Adrenal gland (tissue), 12 donors: ENCODE results near the gene SIGLEC7. TPM values are rescaled to one million over a fixed set of nuclear protein-coding genes. Genes with fewer than 3 reads are reported as not detected.
"Not testable (repeated sequence)": the region's sequence is repeated elsewhere in the genome, so short reads cannot be mapped to it uniquely, and the experiment has no call there.

Experiments used
- DNase-seq, 7 donors: peaks; one replicate each; pipeline ENCODE4 v3.0.0-alpha.2; 2019 to 2020
- H3K27ac ChIP-seq, 5 donors: fragments of 200-600 bp; sonication (generic) in 4 of 5; 1 replicate in 3 of 5; 2 replicates in 2 of 5; pipeline versions ENCODE4 v1.5.1 to v1.8.0; 2016 to 2020; ENCODE audit warnings: mild to moderate bottlenecking in 1 of 5
- H3K27me3 ChIP-seq: fragments of 200-600 bp; 2 replicates; pipeline ENCODE4 v1.8.0; 2021
- H3K36me3 ChIP-seq, 2 donors: fragments of 200-600 bp; replicated peaks in 1 of 2; 1 replicate in 1 of 2; 2 replicates in 1 of 2; pipeline versions ENCODE4 v1.5.1 to v1.8.0; 2018 to 2022
- H3K4me1 ChIP-seq, 2 donors: fragments of 200-600 bp; replicated peaks in 1 of 2; 1 replicate in 1 of 2; 2 replicates in 1 of 2; pipeline versions ENCODE4 v1.5.1 to v1.8.0; 2018 to 2021
- H3K4me3 ChIP-seq, 4 donors: fragments of 200-600 bp; sonication (generic) in 3 of 4; one replicate each; pipeline ENCODE4 v1.5.1; 2016 to 2018
- H3K9me3 ChIP-seq, 3 donors: fragments of 200-600 bp; sonication (generic) in 1 of 3; replicated peaks in 1 of 3; 1 replicate in 2 of 3; 2 replicates in 1 of 3; pipeline versions ENCODE4 v1.5.1 to v1.8.0; 2016 to 2021
- CTCF ChIP-seq, 6 experiments: fragments of 450-650 bp in 4 of 6; fragments of 200-600 bp in 2 of 6; sonication (generic) in 1 of 6; IDR thresholded peaks; 1 replicate in 5 of 6; 2 replicates in 1 of 6; pipeline versions ENCODE4 v1.5.1 to v1.8.0; 2016 to 2021; ENCODE audit warnings: antibody characterized with exemption in 6 of 6, mild to moderate bottlenecking in 2 of 6, moderate library complexity in 1 of 6
- POLR2A ChIP-seq, 2 donors: fragments of 450-650 bp; IDR thresholded peaks; one replicate each; pipeline ENCODE4 v1.6.1; 2017; ENCODE audit warnings: antibody characterized with exemption in 2 of 2, mild to moderate bottlenecking in 2 of 2, moderate library complexity in 1 of 2
- WGBS, 4 donors: extraction: QIAGEN DNeasy Blood & Tissue Kit in 2 of 4; methylation state at CpG; one replicate each; pipeline versions ENCODE4 v1.1.5 to v1.1.7; 2013 to 2017; 5-methylcytosine and 5-hydroxymethylcytosine counted together
- intact Hi-C, 2 donors: fragments of 100-400 bp; cut with DNase I; formaldehyde crosslinking; loops; one replicate each; pipeline versions ENCODE4 v1.14.1 to v1.15.0; 2022 to 2023
- polyA plus RNA-seq, 3 donors: library from polyadenylated mRNA; stranded (reverse); fragments of 200-250 nt in 2 of 3; fragments of 350-450 nt in 1 of 3; fragmentation: Illumina TruSeq in 1 of 3; extraction: RNeasy Lipid Tissue Mini Kit (QIAGEN cat#74804) in 1 of 3; gene quantifications; one replicate each; pipeline ENCODE4 v1.2.3, GENCODE V29; 2013 to 2014
- total RNA-seq, 9 donors: library from RNA; depleted of rRNA in 4 of 9; stranded (reverse); fragments of >200 nt in 4 of 9; fragments of 120-200 nt in 1 of 9; fragmentation: NEBNext Ultra II Directional in 1 of 9; extraction: Animal tissue kit (Norgen Biotek cat#: 25700) in 1 of 9; gene quantifications; one replicate each; pipeline versions ENCODE4 v1.1.0 to v1.2.4, GENCODE V29; 2013 to 2023
- donor health status: healthy with polysubstance abuse.
- donor health status: Bipolar disorder and iron deficiency.
- donor health status: DM: yes; HTN: yes; CAD: no.
- donor health status: DM: no; HTN: no; CAD: no.
- donor health status: DM: no; HTN: no; CAD: no.
- donor health status: DM: yes; HTN: yes; CAD: no.

Gene SIGLEC7
- total and polyA plus RNA-seq, 12 donors, result 1.00 to 13.1 (median 7.4) TPM

GRCh38 chr19:51138549-51138979 is 3.5 kb upstream of the SIGLEC7 start:
- 53 to 66% (median 54%) methylated on average over 3 to 6 of the region's 6 CpGs for WGBS, 4 donors
- peak overlapping the region in 4 of 5 donors; percentile 43 to 90 (median 54) for H3K27ac ChIP-seq
- TF ChIP-seq CTCF (IDR thresholded peaks at IDR 0.05) (no peak), POLR2A (IDR thresholded peaks at IDR 0.05) (no peak)

DNA sequence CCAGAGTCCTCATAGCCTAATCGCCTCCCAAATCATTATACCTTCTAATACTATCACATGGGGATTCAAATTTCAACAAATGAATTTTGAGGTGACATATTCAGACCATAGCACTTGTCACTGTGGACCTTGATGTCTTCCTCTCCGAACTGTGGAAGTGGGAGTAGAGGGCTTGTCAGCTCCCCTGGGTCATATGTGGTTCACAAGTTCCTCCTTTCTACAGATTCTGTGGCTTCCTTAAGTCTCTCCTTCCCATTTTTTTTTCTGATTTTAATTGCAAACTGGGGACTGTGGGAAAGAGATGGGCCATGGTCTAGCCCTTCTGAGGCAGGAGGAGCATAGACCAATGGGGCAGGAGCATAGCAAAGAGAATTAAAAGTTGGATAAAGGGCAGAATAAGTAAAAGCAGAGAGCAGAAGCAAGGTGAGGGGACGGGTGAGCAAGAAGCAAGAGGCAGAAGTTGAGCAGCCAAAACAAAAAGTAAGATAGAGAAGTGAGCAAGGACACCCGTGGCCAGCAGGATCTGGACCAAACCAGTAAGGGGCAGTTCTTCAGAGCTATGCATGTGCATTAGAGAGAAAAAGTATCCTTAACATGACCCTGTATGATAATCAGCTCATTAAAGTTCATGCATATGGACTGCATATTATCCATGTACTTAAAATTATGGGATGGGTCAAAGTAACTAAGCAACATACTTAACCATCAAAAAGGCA is 2.6 kb upstream of the SIGLEC7 start:
- Histone ChIP-seq H3K36me3 (no peaks in the 10 kb centered on the region), H3K4me3 (no peak overlapping the region), H3K9me3 (no peaks in the 10 kb centered on the region), H3K27me3 (no peaks in the 10 kb centered on the region), H3K4me1 (peaks cover 0 to 3% of the 10 kb centered on the region in 2 donors), H3K27ac (peak overlapping the region; percentile 2 to 90 (median 48))
- TF ChIP-seq POLR2A (IDR thresholded peaks at IDR 0.05) (no peak), CTCF (IDR thresholded peaks at IDR 0.05) (no peak)
- WGBS, 4 donors, result 43 to 55% (median 51%) methylated on average over 4 of the region's 4 CpGs
- intact Hi-C loops, result no loop called here
- no peak for DNase-seq

More at GRCh38 chr19:51138549-51138979, 3.5 kb upstream of the SIGLEC7 start:
- intact Hi-C loops, result no loop called here
- Histone ChIP-seq H3K36me3 (no peaks in the 10 kb centered on the region), H3K27me3 (no peaks in the 10 kb centered on the region), H3K9me3 (no peaks in the 10 kb centered on the region), H3K4me3 (no peak overlapping the region), H3K4me1 (peaks cover 0 to 3% of the 10 kb centered on the region in 2 donors)
- DNase-seq, result peak in 6 of 7 donors; percentile 36 to 76 (median 65)

- H3K27ac ChIP-seq, result no peak overlapping the region
- DNase-seq, result no peak
- no peak for TF ChIP-seq POLR2A (IDR thresholded peaks at IDR 0.05)
- TF ChIP-seq CTCF (IDR thresholded peaks at IDR 0.05), result no peak
- peaks cover 0 to 3% of the 10 kb centered on the region in 2 donors for H3K4me1 ChIP-seq
- WGBS, 4 donors, result 39 to 59% (median 52%) methylated on average over 6 of the region's 6 CpGs
- no peaks in the 10 kb centered on the region for H3K9me3 ChIP-seq
- H3K36me3 ChIP-seq, result no peaks in the 10 kb centered on the region
- H3K27me3 ChIP-seq, result no peaks in the 10 kb centered on the region
- no peak overlapping the region for H3K4me3 ChIP-seq
- intact Hi-C loops, result no loop called here
Observed at GRCh38 chr19:51140441-51140840, 1.7 kb upstream of the SIGLEC7 start.

- no peaks in the 10 kb centered on the region for H3K27me3 ChIP-seq
- WGBS, 4 donors, result 70 to 87% (median 75%) methylated on average over 6 of the region's 6 CpGs
- DNase-seq, result no peak
- no peaks in the 10 kb centered on the region for H3K9me3 ChIP-seq
- TF ChIP-seq CTCF (IDR thresholded peaks at IDR 0.05), result no peak
- no peak for TF ChIP-seq POLR2A (IDR thresholded peaks at IDR 0.05)
- no peak overlapping the region for H3K4me3 ChIP-seq
- H3K4me1 ChIP-seq, result peaks cover 0 to 3% of the 10 kb centered on the region in 2 donors
- peak overlapping the region in 3 of 5 donors; percentile 19 to 86 (median 46) for H3K27ac ChIP-seq
- no peaks in the 10 kb centered on the region for H3K36me3 ChIP-seq
- intact Hi-C loops, result no loop called here
Observed at GRCh38 chr19:51141181-51141580, 920 bp upstream of the SIGLEC7 start.

- 63 to 82% (median 72%) methylated on average over 5 to 15 of the region's 15 CpGs for WGBS, 4 donors
- peak overlapping the region in 1 of 4 donors; percentile 23 for H3K4me3 ChIP-seq
- H3K4me1 ChIP-seq, H3K27me3 ChIP-seq, H3K36me3 ChIP-seq, H3K9me3 ChIP-seq, intact Hi-C loops: not testable (repeated sequence)
- DNase-seq, result peak in 1 of 7 donors; percentile 28
- H3K27ac ChIP-seq, result peak overlapping the region; percentile 17 to 86 (median 49)
Observed at GRCh38 chr19:51142809-51143475, 841 bp downstream of the SIGLEC7 start.
